H1 (cell line): Measurements from ENCODE around the gene VPS25.

ENCODE experiments used
- ASH2L ChIP-seq: fragments of 200-600, 300-600 bp; sonication (generic); IDR thresholded peaks from one replicate; pipeline ENCODE4 v1.7.1; 2017; ENCODE audit warnings: low read length
- EZH2 ChIP-seq: fragments of 200-600 bp; sonication (generic); IDR thresholded peaks from 2 replicates; pipeline ENCODE4 v1.7.1; 2012; ENCODE audit warnings: low read depth, mild to moderate bottlenecking, moderate library complexity, low read length, inconsistent platforms; ENCODE audit not compliant: severe bottlenecking
- POLR2A ChIP-seq, 2 experiments: IDR thresholded peaks; 1 replicate in 1 of 2; 2 replicates in 1 of 2; pipeline ENCODE4 v1.6.1; 2011; ENCODE audit warnings: low read depth in 2 of 2, low read length in 2 of 2, mild to moderate bottlenecking in 2 of 2; ENCODE audit errors: control extremely low read depth in 1 of 2
- POLR2AphosphoS5 ChIP-seq: IDR thresholded peaks from 2 replicates; pipeline ENCODE4 v1.6.1; 2011; ENCODE audit warnings: low read depth, low read length
- RAD21 ChIP-seq, 2 experiments: IDR thresholded peaks in 1 of 2; conservative IDR thresholded peaks in 1 of 2; 2 replicates each; pipeline ENCODE4 v1.6.1; 2011; ENCODE audit warnings: low read depth in 2 of 2, low read length in 2 of 2, improper control_type of control experiment in 1 of 2, inconsistent platforms in 1 of 2, mild to moderate bottlenecking in 1 of 2, moderate library complexity in 1 of 2
- TF ChIP-seq, protein P1 (sequence below), 3 experiments: IDR thresholded peaks; 1 replicate in 2 of 3; 2 replicates in 1 of 3; pipeline versions ENCODE4 v1.5.1 to v1.6.1; 2011; ENCODE audit warnings: low read length in 3 of 3, mild to moderate bottlenecking in 3 of 3, inconsistent platforms in 2 of 3, low read depth in 1 of 3, moderate library complexity in 1 of 3; ENCODE audit not compliant: insufficient read depth in 1 of 3; ENCODE audit errors: control extremely low read depth in 1 of 3
- TF ChIP-seq, protein P2 (sequence below): IDR thresholded peaks from 2 replicates; pipeline ENCODE4 v1.6.1; 2011; ENCODE audit warnings: low read depth, mild to moderate bottlenecking, low read length; ENCODE audit not compliant: insufficient read depth

DNA sequence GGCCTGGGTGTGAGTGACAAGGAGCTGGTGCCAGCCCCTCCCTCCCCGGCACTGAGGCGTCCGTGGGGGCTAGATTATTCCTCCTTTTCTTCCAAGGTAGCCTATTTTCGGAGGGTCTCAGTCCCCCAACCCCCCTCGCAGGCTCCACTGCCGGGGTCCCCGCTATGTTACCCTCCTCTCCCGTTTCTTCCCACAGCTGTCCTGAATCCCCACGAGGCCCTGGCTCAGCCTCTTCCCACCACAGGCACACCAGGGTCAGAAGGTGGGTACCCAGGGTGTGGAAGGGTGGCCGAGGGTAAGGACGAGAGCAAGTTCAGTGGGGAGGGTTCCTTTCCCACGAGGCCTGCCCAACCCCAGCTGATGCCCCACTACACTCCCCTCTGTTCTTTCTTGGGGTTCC is 11.6 kb upstream of the VPS25 start:
- no peak for TF ChIP-seq EZH2
- no peak for TF ChIP-seq POLR2A (IDR thresholded peaks at IDR 0.05; ENCODE audit: control extremely low read depth in 1 of 2, low read depth in 2 of 2, low read length in 2 of 2)
- TF ChIP-seq, protein P1, sequence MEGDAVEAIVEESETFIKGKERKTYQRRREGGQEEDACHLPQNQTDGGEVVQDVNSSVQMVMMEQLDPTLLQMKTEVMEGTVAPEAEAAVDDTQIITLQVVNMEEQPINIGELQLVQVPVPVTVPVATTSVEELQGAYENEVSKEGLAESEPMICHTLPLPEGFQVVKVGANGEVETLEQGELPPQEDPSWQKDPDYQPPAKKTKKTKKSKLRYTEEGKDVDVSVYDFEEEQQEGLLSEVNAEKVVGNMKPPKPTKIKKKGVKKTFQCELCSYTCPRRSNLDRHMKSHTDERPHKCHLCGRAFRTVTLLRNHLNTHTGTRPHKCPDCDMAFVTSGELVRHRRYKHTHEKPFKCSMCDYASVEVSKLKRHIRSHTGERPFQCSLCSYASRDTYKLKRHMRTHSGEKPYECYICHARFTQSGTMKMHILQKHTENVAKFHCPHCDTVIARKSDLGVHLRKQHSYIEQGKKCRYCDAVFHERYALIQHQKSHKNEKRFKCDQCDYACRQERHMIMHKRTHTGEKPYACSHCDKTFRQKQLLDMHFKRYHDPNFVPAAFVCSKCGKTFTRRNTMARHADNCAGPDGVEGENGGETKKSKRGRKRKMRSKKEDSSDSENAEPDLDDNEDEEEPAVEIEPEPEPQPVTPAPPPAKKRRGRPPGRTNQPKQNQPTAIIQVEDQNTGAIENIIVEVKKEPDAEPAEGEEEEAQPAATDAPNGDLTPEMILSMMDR (IDR thresholded peaks at IDR 0.05; ENCODE audit: control extremely low read depth in 1 of 3, insufficient read depth in 1 of 3, low read depth in 1 of 3, low read length in 3 of 3): no peak
- no peak for TF ChIP-seq RAD21 (IDR thresholded peaks at IDR 0.05 in 1 of 2, conservative IDR thresholded peaks at IDR 0.05 in 1 of 2; ENCODE audit: low read depth in 2 of 2, low read length in 2 of 2)
- TF ChIP-seq, protein P2, sequence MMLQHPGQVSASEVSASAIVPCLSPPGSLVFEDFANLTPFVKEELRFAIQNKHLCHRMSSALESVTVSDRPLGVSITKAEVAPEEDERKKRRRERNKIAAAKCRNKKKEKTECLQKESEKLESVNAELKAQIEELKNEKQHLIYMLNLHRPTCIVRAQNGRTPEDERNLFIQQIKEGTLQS: no peak
- TF ChIP-seq POLR2AphosphoS5: no peak
- TF ChIP-seq ASH2L: no peak
